ENCODE results near the gene IFFO2. TPM values are rescaled to one million over a fixed set of nuclear protein-coding genes. Genes with fewer than 3 reads are reported as not detected.

Gene IFFO2
- total RNA-seq, 3 donors from 2014 or later (not counting 1 experiment from before 2014, with no cell fraction given) = 52.4 to 105 (median 66.5) TPM

DNA sequence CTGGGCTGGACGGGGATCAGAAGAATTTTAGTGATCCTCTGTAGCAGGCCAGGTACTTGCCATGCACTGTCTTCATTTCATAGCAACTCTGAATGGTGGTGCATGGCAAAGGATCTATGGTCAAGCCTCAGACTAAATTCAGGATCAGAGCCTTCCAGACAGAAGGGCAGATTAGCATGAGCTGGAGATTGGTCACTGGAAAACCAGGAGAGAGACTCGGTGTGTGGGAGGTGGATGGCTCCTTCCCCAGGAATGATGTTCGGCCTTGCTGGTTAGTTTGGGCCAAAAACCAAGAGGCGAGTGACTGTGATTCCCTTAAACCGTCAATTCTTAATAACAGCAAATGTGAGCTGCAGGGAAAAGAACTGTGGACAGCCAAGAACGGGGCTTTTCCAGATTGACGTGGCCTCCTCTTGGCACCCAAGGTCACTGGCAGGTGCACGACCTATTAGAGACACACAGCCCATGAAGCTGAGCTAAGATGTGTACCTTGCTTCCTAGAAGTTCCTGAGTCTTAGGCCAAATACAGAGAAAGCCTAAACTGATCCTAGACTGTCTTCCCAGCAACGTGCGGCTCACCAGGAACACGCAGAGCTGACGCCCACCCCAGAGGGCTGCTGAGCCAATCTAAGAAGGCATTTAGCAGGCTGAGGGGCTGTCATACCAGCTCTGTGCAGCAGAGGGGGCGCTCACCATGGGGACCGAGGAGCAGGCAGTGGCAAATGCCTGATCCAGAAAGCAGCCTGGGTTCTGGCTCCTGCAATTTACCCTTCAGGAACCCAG, 72.6 kb downstream of the IFFO2 start:
- Mint-ChIP-seq H3K27me3 (ENCODE audit: low read depth in 2 of 2) (no peaks in the 10 kb centered on the region), H3K27ac (no peak overlapping the region), H3K9me3 (no peaks in the 10 kb centered on the region), H3K4me3 (no peak overlapping the region), H3K36me3 (no peaks in the 10 kb centered on the region), H3K4me1 (no peaks in the 10 kb centered on the region)
- no peak overlapping the region for H3K27ac ChIP-seq (ENCODE audit: low read length)
- H3K4me1 ChIP-seq (ENCODE audit: control insufficient read depth, insufficient read depth, low read length) = no peaks in the 10 kb centered on the region
- DNase-seq = peak; percentile 66 to 83
- no peaks in the 10 kb centered on the region for H3K36me3 ChIP-seq (ENCODE audit: control insufficient read depth, insufficient read depth, low read length)
- H3K27me3 ChIP-seq (ENCODE audit: control insufficient read depth, insufficient read depth, low read length) = no peaks in the 10 kb centered on the region
- 61% methylated on average over 14 of the region's 14 CpGs for WGBS (ENCODE audit: insufficient coverage)
- ATAC-seq = peak; percentile 65 to 91 (median 88)
- H3K9me3 ChIP-seq (ENCODE audit: control insufficient read depth, insufficient read depth, low read length) = no peaks in the 10 kb centered on the region
- no peak overlapping the region for H3K4me3 ChIP-seq (ENCODE audit: low read length)
- intact Hi-C loops (cut with micrococcal nuclease) = loop anchor here (1.0 kb wide), 1 partner anchor 88 kb away; no protein-coding TSS in a partner anchor
- TF ChIP-seq, protein P1, sequence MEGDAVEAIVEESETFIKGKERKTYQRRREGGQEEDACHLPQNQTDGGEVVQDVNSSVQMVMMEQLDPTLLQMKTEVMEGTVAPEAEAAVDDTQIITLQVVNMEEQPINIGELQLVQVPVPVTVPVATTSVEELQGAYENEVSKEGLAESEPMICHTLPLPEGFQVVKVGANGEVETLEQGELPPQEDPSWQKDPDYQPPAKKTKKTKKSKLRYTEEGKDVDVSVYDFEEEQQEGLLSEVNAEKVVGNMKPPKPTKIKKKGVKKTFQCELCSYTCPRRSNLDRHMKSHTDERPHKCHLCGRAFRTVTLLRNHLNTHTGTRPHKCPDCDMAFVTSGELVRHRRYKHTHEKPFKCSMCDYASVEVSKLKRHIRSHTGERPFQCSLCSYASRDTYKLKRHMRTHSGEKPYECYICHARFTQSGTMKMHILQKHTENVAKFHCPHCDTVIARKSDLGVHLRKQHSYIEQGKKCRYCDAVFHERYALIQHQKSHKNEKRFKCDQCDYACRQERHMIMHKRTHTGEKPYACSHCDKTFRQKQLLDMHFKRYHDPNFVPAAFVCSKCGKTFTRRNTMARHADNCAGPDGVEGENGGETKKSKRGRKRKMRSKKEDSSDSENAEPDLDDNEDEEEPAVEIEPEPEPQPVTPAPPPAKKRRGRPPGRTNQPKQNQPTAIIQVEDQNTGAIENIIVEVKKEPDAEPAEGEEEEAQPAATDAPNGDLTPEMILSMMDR (IDR thresholded peaks at IDR 0.05) = peak; percentile 88

DNA sequence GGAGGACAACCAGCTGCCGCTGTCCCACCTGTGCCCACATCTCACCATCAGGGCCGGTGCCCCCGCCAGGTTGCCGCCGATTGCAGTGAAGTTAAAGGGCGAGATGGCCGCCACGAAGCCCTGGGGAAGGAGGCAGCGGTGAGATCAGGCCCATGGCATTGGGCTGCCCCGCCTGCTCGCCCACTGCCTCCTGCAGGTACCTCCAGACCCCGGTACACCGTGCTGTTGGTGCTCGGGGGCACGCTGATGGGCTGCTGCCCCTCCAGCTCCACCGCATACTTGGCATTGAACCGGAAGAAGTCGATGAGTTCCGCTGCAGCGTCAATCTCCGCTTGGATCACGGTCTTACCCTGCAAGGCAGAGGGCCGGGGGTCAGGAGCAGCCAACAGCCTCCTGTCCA, 73.4 kb downstream of the IFFO2 start:
- TF ChIP-seq, protein P1 (IDR thresholded peaks at IDR 0.05) = no peak
- H3K36me3 ChIP-seq (ENCODE audit: control insufficient read depth, insufficient read depth, low read length) = no peaks in the 10 kb centered on the region
- no peaks in the 10 kb centered on the region for H3K4me1 ChIP-seq (ENCODE audit: control insufficient read depth, insufficient read depth, low read length)
- H3K9me3 Mint-ChIP-seq = no peaks in the 10 kb centered on the region
- no peak overlapping the region for H3K4me3 Mint-ChIP-seq
- ATAC-seq (no peak), DNase-seq (no peak)
- H3K27me3 ChIP-seq (ENCODE audit: control insufficient read depth, insufficient read depth, low read length) = no peaks in the 10 kb centered on the region
- intact Hi-C loops (cut with micrococcal nuclease) = no loop called here
- H3K4me3 ChIP-seq (ENCODE audit: low read length) = no peak overlapping the region
- no peaks in the 10 kb centered on the region for H3K36me3 Mint-ChIP-seq
- WGBS (ENCODE audit: insufficient coverage) = 95% methylated on average over 23 of the region's 23 CpGs
- no peaks in the 10 kb centered on the region for H3K27me3 Mint-ChIP-seq (ENCODE audit: low read depth in 2 of 2)
- H3K27ac Mint-ChIP-seq = no peak overlapping the region
- H3K9me3 ChIP-seq (ENCODE audit: control insufficient read depth, insufficient read depth, low read length) = no peaks in the 10 kb centered on the region
- H3K27ac ChIP-seq (ENCODE audit: low read length) = no peak overlapping the region
- H3K4me1 Mint-ChIP-seq = no peaks in the 10 kb centered on the region

DNA sequence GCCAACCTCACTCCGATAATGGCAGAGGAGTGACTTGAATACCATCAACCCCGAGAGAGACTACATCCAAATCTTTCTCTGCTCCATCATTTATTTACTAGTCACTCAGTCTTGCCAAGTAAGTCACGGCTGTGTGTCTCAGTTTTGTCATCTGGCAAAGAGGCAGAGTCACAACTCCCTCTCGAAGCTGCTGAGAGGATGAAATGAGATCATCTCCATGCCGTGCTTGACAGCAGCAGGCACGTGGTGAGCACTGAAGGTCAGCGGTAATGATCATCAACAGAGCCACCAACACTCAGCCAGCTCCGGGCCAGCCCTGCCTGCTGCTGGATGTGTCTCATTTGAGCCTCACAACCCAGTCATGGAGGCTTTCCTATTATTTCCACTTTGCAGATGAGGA, 74.0 kb downstream of the IFFO2 start:
- 89% methylated on average over 8 of the region's 8 CpGs for WGBS (ENCODE audit: insufficient coverage)
- H3K27me3 Mint-ChIP-seq (ENCODE audit: low read depth in 2 of 2) = no peaks in the 10 kb centered on the region
- H3K4me3 Mint-ChIP-seq = no peak overlapping the region
- no peak overlapping the region for H3K27ac Mint-ChIP-seq
- intact Hi-C loops (cut with micrococcal nuclease) = no loop called here
- Histone ChIP-seq H3K36me3 (ENCODE audit: control insufficient read depth, insufficient read depth, low read length) (no peaks in the 10 kb centered on the region), H3K4me1 (ENCODE audit: control insufficient read depth, insufficient read depth, low read length) (no peaks in the 10 kb centered on the region), H3K9me3 (ENCODE audit: control insufficient read depth, insufficient read depth, low read length) (no peaks in the 10 kb centered on the region), H3K27ac (ENCODE audit: low read length) (no peak overlapping the region), H3K27me3 (ENCODE audit: control insufficient read depth, insufficient read depth, low read length) (no peaks in the 10 kb centered on the region), H3K4me3 (ENCODE audit: low read length) (no peak overlapping the region)
- ATAC-seq (no peak), DNase-seq (no peak)
- H3K4me1 Mint-ChIP-seq = no peaks in the 10 kb centered on the region
- TF ChIP-seq, protein P1 (IDR thresholded peaks at IDR 0.05) = no peak
- no peaks in the 10 kb centered on the region for H3K9me3 Mint-ChIP-seq
- no peaks in the 10 kb centered on the region for H3K36me3 Mint-ChIP-seq

Data from natural killer cell (primary cell).